Keratinocyte (primary cell): ENCODE measurements around the gene SKIL. TPM values are rescaled to one million over a fixed set of nuclear protein-coding genes. Genes with fewer than 3 reads are reported as not detected.

Experiments used
- DNase-seq: peaks from one replicate; pipeline ENCODE4 v3.0.0-alpha.2; 2011; ENCODE audit warnings: low read depth, missing footprints, low spot score
- FAIRE-seq: peaks from 2 replicates; lab custom pipeline; 2011; peaks lifted over from hg19 to GRCh38; lab: Jason Lieb, UNC
- H2AFZ ChIP-seq: 2 replicates; pipeline ENCODE4 v1.6.0; 2012; ENCODE audit warnings: low read length, control low read depth, inconsistent platforms; ENCODE audit not compliant: control insufficient read depth
- H3K27ac ChIP-seq: 2 replicates; pipeline ENCODE4 v1.5.1; 2011; ENCODE audit warnings: low read length; ENCODE audit not compliant: control insufficient read depth, insufficient read depth
- H3K27me3 ChIP-seq: 3 replicates; pipeline ENCODE4 v1.6.0; 2011; ENCODE audit warnings: low read length; ENCODE audit not compliant: control insufficient read depth, insufficient read depth; ENCODE audit errors: extremely low read depth
- H3K36me3 ChIP-seq, 2 experiments: 2 replicates in 1 of 2; 3 replicates in 1 of 2; pipeline ENCODE4 v1.5.1; 2011; ENCODE audit warnings: low read length in 2 of 2, mild to moderate bottlenecking in 1 of 2; ENCODE audit not compliant: control insufficient read depth in 2 of 2, insufficient read depth in 2 of 2; ENCODE audit errors: extremely low read depth in 1 of 2
- H3K4me1 ChIP-seq: 3 replicates; pipeline ENCODE4 v1.5.1; 2011; ENCODE audit warnings: low read length; ENCODE audit not compliant: control insufficient read depth, insufficient read depth; ENCODE audit errors: extremely low read depth
- H3K4me2 ChIP-seq: 3 replicates; pipeline ENCODE4 v1.6.0; 2011; ENCODE audit warnings: low read depth, low read length; ENCODE audit not compliant: control insufficient read depth, insufficient read depth; ENCODE audit errors: extremely low read depth
- H3K4me3 ChIP-seq, 3 experiments: fragments of 200-600 bp in 1 of 3; sonication (generic) in 1 of 3; 2 replicates in 2 of 3; 3 replicates in 1 of 3; pipeline ENCODE4 v1.5.1; 2011 to 2016; ENCODE audit warnings: low read length in 3 of 3, mild to moderate bottlenecking in 3 of 3, control low read depth in 2 of 3, inconsistent platforms in 1 of 3, low read depth in 1 of 3, mixed read lengths in 1 of 3, mixed run types in 1 of 3, moderate library complexity in 1 of 3; ENCODE audit not compliant: control insufficient read depth in 2 of 3, insufficient read depth in 2 of 3; ENCODE audit errors: extremely low read depth in 1 of 3
- H3K79me2 ChIP-seq: 2 replicates; pipeline ENCODE4 v1.6.0; 2012; ENCODE audit warnings: low read length; ENCODE audit not compliant: control insufficient read depth, insufficient read depth
- H3K9ac ChIP-seq: 3 replicates; pipeline ENCODE4 v1.6.0; 2011; ENCODE audit warnings: low read length; ENCODE audit not compliant: control insufficient read depth, insufficient read depth; ENCODE audit errors: extremely low read depth
- H3K9me1 ChIP-seq: 3 replicates; pipeline ENCODE4 v1.6.0; 2011; ENCODE audit warnings: low read length; ENCODE audit not compliant: control insufficient read depth, insufficient read depth; ENCODE audit errors: extremely low read depth
- H3K9me3 ChIP-seq: 2 replicates; pipeline ENCODE4 v1.5.1; 2012; ENCODE audit warnings: low read depth, low read length; ENCODE audit not compliant: control insufficient read depth
- H4K20me1 ChIP-seq: 3 replicates; pipeline ENCODE4 v1.6.0; 2011; ENCODE audit warnings: low read length; ENCODE audit not compliant: control insufficient read depth, insufficient read depth; ENCODE audit errors: extremely low read depth
- EZH2 ChIP-seq: IDR thresholded peaks from one replicate; pipeline ENCODE4 v1.6.1; 2012; ENCODE audit warnings: inconsistent platforms, mild to moderate bottlenecking, low read length, moderate library complexity
- dilution Hi-C: fragments of 300-500 bp; cut with MboI; formaldehyde crosslinking; loops from one replicate; pipeline ENCODE4 v1.7.0; 2020; ENCODE audit warnings: low sequenced_read_pairs; ENCODE audit not compliant: extremely low pct_ligation_motif_present
- polyA plus RNA-seq, 5 experiments: library from polyadenylated mRNA; depleted of rRNA in 3 of 5; stranded (reverse) in 3 of 5; stranded (forward) in 1 of 5; unstranded in 1 of 5; fragments of >200 nt; gene quantifications; 1 replicate in 1 of 5; 2 replicates in 3 of 5; 3 replicates in 1 of 5; pipeline versions ENCODE4 v1.2.1 to v1.2.3, GENCODE V29; 2011 to 2012; ENCODE audit warnings: missing spikeins in 2 of 5, low read depth in 1 of 5, low replicate concordance in 1 of 5
- TF ChIP-seq, protein P1 (sequence below), 3 experiments: IDR thresholded peaks in 1 of 3; conservative IDR thresholded peaks in 1 of 3; optimal IDR thresholded peaks in 1 of 3; 2 replicates in 2 of 3; 3 replicates in 1 of 3; pipeline versions ENCODE3 to v1.5.1; 2011; ENCODE audit warnings: low read length in 3 of 3, mild to moderate bottlenecking in 3 of 3, moderate library complexity in 2 of 3, control low read depth in 1 of 3, inconsistent platforms in 1 of 3; ENCODE audit not compliant: insufficient read depth in 2 of 3; ENCODE audit errors: extremely low read depth in 1 of 3

Gene SKIL
- polyA plus RNA-seq, 1 donor (not counting 4 experiments of a cell fraction or from before 2014, with no cell fraction given) = 11.0 TPM

DNA sequence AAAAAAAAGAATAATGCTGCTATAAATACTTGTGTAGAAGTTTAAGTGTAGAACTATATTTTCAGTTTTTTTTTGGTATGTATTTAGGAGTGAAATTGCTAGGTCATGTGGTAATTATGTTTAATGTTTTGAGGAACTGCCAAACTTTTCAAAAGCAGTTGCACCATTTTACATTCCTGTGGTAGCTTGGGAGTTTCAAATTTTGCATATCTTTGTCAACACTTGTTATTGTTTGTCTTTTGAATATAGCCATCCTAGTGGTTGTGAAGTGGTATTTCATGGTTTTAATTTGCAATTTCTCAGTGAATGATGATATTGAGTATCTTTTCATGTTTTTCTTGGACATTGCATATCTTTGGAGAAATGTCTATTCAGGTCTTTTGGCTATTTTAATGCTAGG, 30.4 kb downstream of the SKIL start:
- H3K27me3 ChIP-seq = no peaks in the 10 kb centered on the region
- H3K4me3 ChIP-seq = no peak overlapping the region
- FAIRE-seq = no peak
- peaks cover 4% of the 10 kb centered on the region for H3K79me2 ChIP-seq
- no peaks in the 10 kb centered on the region for H4K20me1 ChIP-seq
- no peaks in the 10 kb centered on the region for H3K9me3 ChIP-seq
- no peak overlapping the region for H3K9ac ChIP-seq
- dilution Hi-C loops = no loop called here
- no peaks in the 10 kb centered on the region for H3K9me1 ChIP-seq
- TF ChIP-seq, protein P1, sequence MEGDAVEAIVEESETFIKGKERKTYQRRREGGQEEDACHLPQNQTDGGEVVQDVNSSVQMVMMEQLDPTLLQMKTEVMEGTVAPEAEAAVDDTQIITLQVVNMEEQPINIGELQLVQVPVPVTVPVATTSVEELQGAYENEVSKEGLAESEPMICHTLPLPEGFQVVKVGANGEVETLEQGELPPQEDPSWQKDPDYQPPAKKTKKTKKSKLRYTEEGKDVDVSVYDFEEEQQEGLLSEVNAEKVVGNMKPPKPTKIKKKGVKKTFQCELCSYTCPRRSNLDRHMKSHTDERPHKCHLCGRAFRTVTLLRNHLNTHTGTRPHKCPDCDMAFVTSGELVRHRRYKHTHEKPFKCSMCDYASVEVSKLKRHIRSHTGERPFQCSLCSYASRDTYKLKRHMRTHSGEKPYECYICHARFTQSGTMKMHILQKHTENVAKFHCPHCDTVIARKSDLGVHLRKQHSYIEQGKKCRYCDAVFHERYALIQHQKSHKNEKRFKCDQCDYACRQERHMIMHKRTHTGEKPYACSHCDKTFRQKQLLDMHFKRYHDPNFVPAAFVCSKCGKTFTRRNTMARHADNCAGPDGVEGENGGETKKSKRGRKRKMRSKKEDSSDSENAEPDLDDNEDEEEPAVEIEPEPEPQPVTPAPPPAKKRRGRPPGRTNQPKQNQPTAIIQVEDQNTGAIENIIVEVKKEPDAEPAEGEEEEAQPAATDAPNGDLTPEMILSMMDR (optimal IDR thresholded peaks at IDR 0.05 in 1 of 3, IDR thresholded peaks at IDR 0.05 in 1 of 3, conservative IDR thresholded peaks at IDR 0.05 in 1 of 3; ENCODE audit: extremely low read depth in 1 of 3, insufficient read depth in 2 of 3, low read length in 3 of 3) = no peak
- no peak for TF ChIP-seq EZH2
- H3K36me3 ChIP-seq = peaks cover 3 to 4% of the 10 kb centered on the region in 2 experiments
- H3K4me2 ChIP-seq = no peak overlapping the region
- no peak overlapping the region for H2AFZ ChIP-seq
- H3K27ac ChIP-seq = no peak overlapping the region
- no peak for DNase-seq
- no peaks in the 10 kb centered on the region for H3K4me1 ChIP-seq

DNA sequence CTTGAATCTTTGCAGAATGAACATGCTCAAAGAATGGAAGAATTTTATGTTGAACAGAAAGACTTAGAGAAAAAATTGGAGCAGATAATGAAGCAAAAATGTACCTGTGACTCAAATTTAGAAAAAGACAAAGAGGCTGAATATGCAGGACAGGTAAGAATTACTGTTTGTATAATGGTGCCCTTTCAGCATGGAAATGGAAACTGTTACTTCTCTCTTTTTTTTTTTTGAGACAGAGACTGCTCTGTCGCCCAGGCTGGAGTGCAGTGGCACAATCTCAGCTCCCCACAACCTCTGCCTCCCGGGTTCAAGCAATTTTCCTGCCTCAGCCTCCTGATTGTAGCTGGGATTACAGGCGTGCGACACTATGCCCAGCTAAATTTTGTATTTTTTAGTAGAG, 33.6 kb downstream of the SKIL start:
- H3K4me2 ChIP-seq = no peak overlapping the region
- peaks cover 3 to 4% of the 10 kb centered on the region in 2 experiments for H3K36me3 ChIP-seq
- no peak overlapping the region for H3K4me3 ChIP-seq
- H3K79me2 ChIP-seq = peaks cover 4% of the 10 kb centered on the region
- TF ChIP-seq EZH2 = no peak
- TF ChIP-seq, protein P1 (optimal IDR thresholded peaks at IDR 0.05 in 1 of 3, IDR thresholded peaks at IDR 0.05 in 1 of 3, conservative IDR thresholded peaks at IDR 0.05 in 1 of 3; ENCODE audit: extremely low read depth in 1 of 3, insufficient read depth in 2 of 3, low read length in 3 of 3) = no peak
- FAIRE-seq (no peak), DNase-seq (no peak)
- no peak overlapping the region for H2AFZ ChIP-seq
- no peak overlapping the region for H3K9ac ChIP-seq
- H3K9me1 ChIP-seq = no peaks in the 10 kb centered on the region
- no peaks in the 10 kb centered on the region for H3K9me3 ChIP-seq
- no peaks in the 10 kb centered on the region for H3K4me1 ChIP-seq
- no peak overlapping the region for H3K27ac ChIP-seq
- H3K27me3 ChIP-seq = no peaks in the 10 kb centered on the region
- dilution Hi-C loops = no loop called here
- H4K20me1 ChIP-seq = no peaks in the 10 kb centered on the region
